Epithelial cell of proximal tubule (primary cell): ENCODE results near the gene HMGCS1. TPM values are rescaled to one million over a fixed set of nuclear protein-coding genes. Genes with fewer than 3 reads are reported as not detected.

Experiments used
- DNase-seq: peaks from one replicate; pipeline ENCODE4 v3.0.0-alpha.2; 2011; ENCODE audit warnings: low read depth
- H3K4me3 ChIP-seq: 2 replicates; pipeline ENCODE4 v1.5.1; 2011; ENCODE audit warnings: low read depth, mild to moderate bottlenecking, low read length
- total RNA-seq: library from RNA; depleted of rRNA; stranded (reverse); fragments of >200 nt; gene quantifications from 2 replicates; pipeline ENCODE4 v1.2.3, GENCODE V29; 2015
- TF ChIP-seq, protein P1 (sequence below): conservative IDR thresholded peaks from 2 replicates; pipeline ENCODE4 v1.5.1; 2012; ENCODE audit warnings: low read depth, mild to moderate bottlenecking, low read length

Gene HMGCS1
- total RNA-seq, 1 donor from 2014 or later, result 34.4 TPM

- no peak for DNase-seq
- no peak overlapping the region for H3K4me3 ChIP-seq
- TF ChIP-seq, protein P1, sequence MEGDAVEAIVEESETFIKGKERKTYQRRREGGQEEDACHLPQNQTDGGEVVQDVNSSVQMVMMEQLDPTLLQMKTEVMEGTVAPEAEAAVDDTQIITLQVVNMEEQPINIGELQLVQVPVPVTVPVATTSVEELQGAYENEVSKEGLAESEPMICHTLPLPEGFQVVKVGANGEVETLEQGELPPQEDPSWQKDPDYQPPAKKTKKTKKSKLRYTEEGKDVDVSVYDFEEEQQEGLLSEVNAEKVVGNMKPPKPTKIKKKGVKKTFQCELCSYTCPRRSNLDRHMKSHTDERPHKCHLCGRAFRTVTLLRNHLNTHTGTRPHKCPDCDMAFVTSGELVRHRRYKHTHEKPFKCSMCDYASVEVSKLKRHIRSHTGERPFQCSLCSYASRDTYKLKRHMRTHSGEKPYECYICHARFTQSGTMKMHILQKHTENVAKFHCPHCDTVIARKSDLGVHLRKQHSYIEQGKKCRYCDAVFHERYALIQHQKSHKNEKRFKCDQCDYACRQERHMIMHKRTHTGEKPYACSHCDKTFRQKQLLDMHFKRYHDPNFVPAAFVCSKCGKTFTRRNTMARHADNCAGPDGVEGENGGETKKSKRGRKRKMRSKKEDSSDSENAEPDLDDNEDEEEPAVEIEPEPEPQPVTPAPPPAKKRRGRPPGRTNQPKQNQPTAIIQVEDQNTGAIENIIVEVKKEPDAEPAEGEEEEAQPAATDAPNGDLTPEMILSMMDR, result no peak
Measured at GRCh38 chr5:43352915-43353314, 39.7 kb upstream of the HMGCS1 start.

DNA sequence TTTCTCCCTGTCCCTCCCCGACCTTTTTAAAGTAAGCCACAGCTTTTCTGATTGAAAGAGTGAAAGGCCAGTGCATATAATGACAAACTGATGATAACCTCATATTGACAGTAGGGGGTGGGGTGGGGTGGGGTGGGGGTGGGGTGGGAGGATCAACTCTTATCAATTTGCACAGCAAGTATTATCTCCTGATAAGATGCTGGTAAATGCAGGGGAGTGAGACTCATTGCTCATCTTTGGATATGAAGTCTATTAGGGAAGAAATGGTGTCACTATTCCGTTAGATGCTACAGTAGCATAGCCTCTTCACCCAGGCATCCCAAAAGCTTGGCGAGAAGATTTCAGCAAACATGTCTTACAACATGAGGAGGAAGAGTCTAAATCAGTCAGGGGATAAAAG is 38.9 kb upstream of the HMGCS1 start:
- TF ChIP-seq, protein P1, result no peak
- no peak overlapping the region for H3K4me3 ChIP-seq
- DNase-seq, result no peak

- TF ChIP-seq, protein P1, result no peak
- DNase-seq, result no peak
- no peak overlapping the region for H3K4me3 ChIP-seq
Measured at GRCh38 chr5:43348861-43349363, 35.7 kb upstream of the HMGCS1 start.

- DNase-seq, result no peak
- H3K4me3 ChIP-seq, result no peak overlapping the region
- TF ChIP-seq, protein P1, result no peak
Measured at GRCh38 chr5:43348207-43348606, 35.0 kb upstream of the HMGCS1 start.

GRCh38 chr5:43338862-43339261 is 25.6 kb upstream of the HMGCS1 start:
- TF ChIP-seq, protein P1, result no peak
- no peak for DNase-seq
- H3K4me3 ChIP-seq, result no peak overlapping the region

- TF ChIP-seq, protein P1, result no peak
- no peak overlapping the region for H3K4me3 ChIP-seq
- DNase-seq, result no peak
Measured at GRCh38 chr5:43336159-43336558, 22.9 kb upstream of the HMGCS1 start.

DNA sequence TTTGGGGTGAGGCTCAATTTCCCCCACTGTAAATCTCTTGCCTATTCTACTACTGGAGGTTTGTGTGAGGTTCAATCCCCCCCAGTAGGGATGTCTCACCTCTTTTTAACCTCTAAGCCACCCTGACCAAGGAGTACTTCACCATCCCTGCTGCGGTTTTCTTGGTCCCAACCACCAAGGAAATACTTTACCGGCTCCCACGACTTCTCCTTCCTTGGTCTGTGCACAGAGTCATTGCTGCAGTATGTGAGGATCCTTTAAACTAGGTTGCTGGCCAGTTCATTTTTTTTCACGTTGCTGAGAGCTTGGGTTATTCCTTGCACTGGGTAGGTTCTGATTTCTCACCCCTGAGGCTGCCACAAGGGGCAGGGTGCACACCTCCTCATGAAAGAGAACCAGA is 22.5 kb upstream of the HMGCS1 start:
- H3K4me3 ChIP-seq, result no peak overlapping the region
- TF ChIP-seq, protein P1, result no peak
- DNase-seq, result no peak
